Measurements from ENCODE around the gene USH2A.

DNA sequence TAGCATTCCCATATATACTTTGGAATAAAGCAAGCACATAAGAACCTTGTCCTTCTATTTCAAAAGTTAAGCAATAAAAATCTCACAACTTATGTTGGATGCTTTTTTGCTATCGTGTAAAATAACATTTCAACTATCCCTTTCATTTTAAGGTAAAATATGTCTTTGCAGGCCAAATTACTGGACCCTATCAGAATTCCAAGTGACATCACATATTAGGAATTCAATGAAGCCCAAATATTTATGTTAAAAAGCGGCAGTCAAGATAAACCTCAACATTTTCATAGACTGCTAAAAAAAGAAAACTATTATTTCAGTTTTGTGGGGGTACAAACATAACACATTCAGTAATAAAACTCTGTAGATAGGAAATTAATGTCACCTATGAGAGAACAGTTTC is 604.1 kb downstream of the USH2A start:
- no peak for TF ChIP-seq POLR2AphosphoS5 (IDR thresholded peaks at IDR 0.05)
- TF ChIP-seq, protein P1, sequence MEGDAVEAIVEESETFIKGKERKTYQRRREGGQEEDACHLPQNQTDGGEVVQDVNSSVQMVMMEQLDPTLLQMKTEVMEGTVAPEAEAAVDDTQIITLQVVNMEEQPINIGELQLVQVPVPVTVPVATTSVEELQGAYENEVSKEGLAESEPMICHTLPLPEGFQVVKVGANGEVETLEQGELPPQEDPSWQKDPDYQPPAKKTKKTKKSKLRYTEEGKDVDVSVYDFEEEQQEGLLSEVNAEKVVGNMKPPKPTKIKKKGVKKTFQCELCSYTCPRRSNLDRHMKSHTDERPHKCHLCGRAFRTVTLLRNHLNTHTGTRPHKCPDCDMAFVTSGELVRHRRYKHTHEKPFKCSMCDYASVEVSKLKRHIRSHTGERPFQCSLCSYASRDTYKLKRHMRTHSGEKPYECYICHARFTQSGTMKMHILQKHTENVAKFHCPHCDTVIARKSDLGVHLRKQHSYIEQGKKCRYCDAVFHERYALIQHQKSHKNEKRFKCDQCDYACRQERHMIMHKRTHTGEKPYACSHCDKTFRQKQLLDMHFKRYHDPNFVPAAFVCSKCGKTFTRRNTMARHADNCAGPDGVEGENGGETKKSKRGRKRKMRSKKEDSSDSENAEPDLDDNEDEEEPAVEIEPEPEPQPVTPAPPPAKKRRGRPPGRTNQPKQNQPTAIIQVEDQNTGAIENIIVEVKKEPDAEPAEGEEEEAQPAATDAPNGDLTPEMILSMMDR (IDR thresholded peaks at IDR 0.05; ENCODE audit: poor library complexity, severe bottlenecking) = no peak
- no peak for TF ChIP-seq EP300 (conservative IDR thresholded peaks at IDR 0.05; ENCODE audit: poor library complexity, severe bottlenecking)
- no peak for TF ChIP-seq TAF1 (IDR thresholded peaks at IDR 0.05; ENCODE audit: low read depth)
- TF ChIP-seq EZH2 (IDR thresholded peaks at IDR 0.05; ENCODE audit: borderline replicate concordance, insufficient read depth, low read length, poor library complexity, severe bottlenecking) = no peak
